GM12875 (cell line): ENCODE measurements around the gene MRPL45.

Experiments
- H3K4me3 ChIP-seq: one replicate; pipeline ENCODE4 v1.5.1; 2011; ENCODE audit warnings: low read depth, low read length, control low read depth
- CTCF ChIP-seq: IDR thresholded peaks from 2 replicates; pipeline ENCODE4 v1.5.1; 2011; ENCODE audit warnings: low read depth, mild to moderate bottlenecking, control low read depth, inconsistent platforms, low read length, moderate library complexity, borderline replicate concordance; ENCODE audit not compliant: insufficient read depth

Gene MRPL45

GRCh38 chr17:38353668-38354067, 56.7 kb downstream of the MRPL45 start:
- H3K4me3 ChIP-seq: no peak overlapping the region
- no peak for TF ChIP-seq CTCF

- no peak for TF ChIP-seq CTCF
These were observed 57.5 kb downstream of the MRPL45 start for GRCh38 chr17:38354466-38354865.

GRCh38 chr17:38355251-38355650, 58.3 kb downstream of the MRPL45 start:
- TF ChIP-seq CTCF: no peak
- no peak overlapping the region for H3K4me3 ChIP-seq

More at GRCh38 chr17:38354466-38354865, 57.5 kb downstream of the MRPL45 start:
- H3K4me3 ChIP-seq: no peak overlapping the region

- no peak overlapping the region for H3K4me3 ChIP-seq
- TF ChIP-seq CTCF: no peak
These were observed 60.6 kb downstream of the MRPL45 start for GRCh38 chr17:38357486-38358123.

- TF ChIP-seq CTCF: no peak
- H3K4me3 ChIP-seq: no peak overlapping the region
These were observed 61.9 kb downstream of the MRPL45 start for GRCh38 chr17:38358586-38359513.

- no peak for TF ChIP-seq CTCF
- no peak overlapping the region for H3K4me3 ChIP-seq
These were observed 64.9 kb downstream of the MRPL45 start for GRCh38 chr17:38361694-38362465.
